WTC11 (cell line): ENCODE data around the gene LIMCH1. TPM values are rescaled to one million over a fixed set of nuclear protein-coding genes. Genes with fewer than 3 reads are reported as not detected.

Experiments used
- ATAC-seq: fragments of 200-7000 bp; cut with Tn5 transposase; 2 replicates; pipeline ENCODE4 v1.10.0; 2021; ENCODE audit warnings: mild to moderate bottlenecking, moderate library complexity
- CTCF ChIA-PET: fragments of 300-600 bp; sonication (Branson Sonifier 250); formaldehyde crosslinking; loops from one replicate; lab custom pipeline; 2021; ENCODE audit warnings: antibody characterized with exemption; lab: Charles Lee
- POLR2A ChIA-PET: fragments of 350-600 bp; sonication (Branson Sonifier 250); formaldehyde crosslinking; loops from one replicate; lab custom pipeline; 2021; ENCODE audit warnings: antibody characterized with exemption; lab: Charles Lee
- DNase-seq: peaks from one replicate; pipeline ENCODE4 v3.0.0; 2021; ENCODE audit warnings: low spot score
- H3K27ac Mint-ChIP-seq: 2 replicates; pipeline ENCODE4 v1.8.0; 2021; ENCODE audit warnings: mixed read lengths
- H3K27me3 Mint-ChIP-seq: 2 replicates; pipeline ENCODE4 v1.8.0; 2021; ENCODE audit warnings: low read depth, mild to moderate bottlenecking, moderate library complexity, mixed read lengths
- H3K36me3 Mint-ChIP-seq: 2 replicates; pipeline ENCODE4 v1.8.0; 2021; ENCODE audit warnings: mixed read lengths
- H3K4me1 Mint-ChIP-seq: 2 replicates; pipeline ENCODE4 v1.8.0; 2022; ENCODE audit warnings: mixed read lengths
- H3K4me3 Mint-ChIP-seq: 2 replicates; pipeline ENCODE4 v1.8.0; 2021; ENCODE audit warnings: mild to moderate bottlenecking, moderate library complexity, mixed read lengths
- H3K9me3 Mint-ChIP-seq: 2 replicates; pipeline ENCODE4 v1.8.0; 2021; ENCODE audit warnings: mixed read lengths
- ATF1 ChIP-seq: sonication (generic); formaldehyde crosslinking; IDR thresholded peaks from 2 replicates; pipeline ENCODE4 v1.8.1; 2023; ENCODE audit warnings: mild to moderate bottlenecking, moderate library complexity, missing genetic modification reagents
- ELF4 ChIP-seq: sonication (generic); formaldehyde crosslinking; IDR thresholded peaks from 2 replicates; pipeline ENCODE4 v1.8.1; 2022; ENCODE audit warnings: low read depth, mild to moderate bottlenecking, moderate library complexity, missing genetic modification reagents
- EMX1 ChIP-seq: fragments of 250-450 bp; sonication (Bioruptor Pico); IDR thresholded peaks from 2 replicates; pipeline ENCODE4 v1.8.0; 2021; ENCODE audit warnings: mild to moderate bottlenecking
- ESRRA ChIP-seq: sonication (generic); formaldehyde crosslinking; IDR thresholded peaks from 2 replicates; pipeline ENCODE4 v1.8.1; 2022; ENCODE audit warnings: mild to moderate bottlenecking, missing genetic modification reagents, borderline replicate concordance
- IRF2 ChIP-seq: sonication (generic); formaldehyde crosslinking; IDR thresholded peaks from 2 replicates; pipeline ENCODE4 v1.8.0; 2022; ENCODE audit warnings: low read depth, missing genetic modification reagents, borderline replicate concordance
- NR3C1 ChIP-seq: sonication (generic); formaldehyde crosslinking; conservative IDR thresholded peaks from 2 replicates; pipeline ENCODE4 v1.8.1; 2023; ENCODE audit warnings: low read depth, mild to moderate bottlenecking, missing genetic modification reagents
- TEAD1 ChIP-seq: sonication (generic); formaldehyde crosslinking; IDR thresholded peaks from 2 replicates; pipeline ENCODE4 v1.8.0; 2022; ENCODE audit warnings: mild to moderate bottlenecking, missing genetic modification reagents
- ZNF423 ChIP-seq: fragments of 250-450 bp; sonication (Bioruptor Pico); IDR thresholded peaks from 2 replicates; pipeline ENCODE4 v2.1.2; 2022; ENCODE audit warnings: mild to moderate bottlenecking, moderate library complexity
- total RNA-seq: library from RNA; stranded (reverse); gene quantifications from 3 replicates; pipeline ENCODE4 v1.2.3, GENCODE V29; 2021
- TF ChIP-seq, protein P1 (sequence below): sonication (generic); formaldehyde crosslinking; conservative IDR thresholded peaks from 2 replicates; pipeline ENCODE4 v1.8.1; 2022; ENCODE audit warnings: mild to moderate bottlenecking, missing genetic modification reagents
- TF ChIP-seq, protein P2 (sequence below): sonication (generic); formaldehyde crosslinking; IDR thresholded peaks from 2 replicates; pipeline ENCODE4 v1.8.0; 2023; ENCODE audit warnings: missing genetic modification reagents, mild to moderate bottlenecking, borderline replicate concordance
- TF ChIP-seq, protein P3 (sequence below): sonication (generic); formaldehyde crosslinking; IDR thresholded peaks from 2 replicates; pipeline ENCODE4 v1.8.0; 2023; ENCODE audit warnings: mild to moderate bottlenecking, missing genetic modification reagents
- TF ChIP-seq, protein P4 (sequence below): sonication (generic); formaldehyde crosslinking; IDR thresholded peaks from 2 replicates; pipeline ENCODE4 v1.8.1; 2023; ENCODE audit warnings: mild to moderate bottlenecking, missing genetic modification reagents, moderate library complexity
- TF ChIP-seq, protein P5 (sequence below): sonication (generic); formaldehyde crosslinking; IDR thresholded peaks from 2 replicates; pipeline ENCODE4 v1.8.1; 2022; ENCODE audit warnings: missing genetic modification reagents, borderline replicate concordance
- TF ChIP-seq, protein P6 (sequence below): sonication (generic); formaldehyde crosslinking; IDR thresholded peaks from 2 replicates; pipeline ENCODE4 v1.8.1; 2023; ENCODE audit warnings: mild to moderate bottlenecking, missing genetic modification reagents
- TF ChIP-seq, protein P7 (sequence below): sonication (generic); formaldehyde crosslinking; IDR thresholded peaks from 2 replicates; pipeline ENCODE4 v1.8.1; 2023; ENCODE audit warnings: mild to moderate bottlenecking, moderate library complexity, missing genetic modification reagents
- TF ChIP-seq, protein P8 (sequence below): sonication (generic); formaldehyde crosslinking; IDR thresholded peaks from 2 replicates; pipeline ENCODE4 v1.8.1; 2023; ENCODE audit warnings: mild to moderate bottlenecking, missing genetic modification reagents, moderate library complexity
- TF ChIP-seq, protein P9 (sequence below): sonication (generic); formaldehyde crosslinking; IDR thresholded peaks from 2 replicates; pipeline ENCODE4 v1.8.1; 2023; ENCODE audit warnings: mild to moderate bottlenecking, missing genetic modification reagents

Gene LIMCH1
- total RNA-seq, 1 experiment from 2014 or later: 0.92 TPM

DNA sequence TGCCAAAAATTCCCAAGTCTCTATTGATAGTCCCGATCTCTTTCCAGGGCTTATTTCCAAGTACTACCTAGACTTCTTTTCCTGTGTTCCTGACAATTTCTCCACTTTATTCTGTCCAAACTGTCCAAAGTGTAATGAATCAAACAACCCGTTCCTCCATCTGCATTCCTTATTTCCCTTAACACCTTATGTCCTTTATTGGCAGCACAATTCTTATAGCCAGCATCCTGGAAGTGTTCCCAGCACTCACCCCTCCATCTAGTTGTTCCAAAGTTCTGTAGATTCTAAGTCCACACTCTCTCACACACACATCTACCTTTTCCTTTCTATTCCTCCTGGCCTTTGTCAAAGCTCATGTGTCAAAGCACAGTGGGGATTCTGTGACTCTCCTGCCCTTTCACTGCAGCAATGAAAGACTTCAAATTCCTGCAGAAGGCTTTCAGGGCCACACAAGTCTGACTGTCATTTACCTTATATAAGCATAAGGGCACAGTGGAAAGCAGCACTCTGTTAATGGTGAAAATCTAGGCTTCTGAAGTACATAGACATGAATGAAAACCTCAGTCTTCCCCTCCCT is 22.1 kb downstream of the LIMCH1 start (continued):
- TF ChIP-seq, protein P1, sequence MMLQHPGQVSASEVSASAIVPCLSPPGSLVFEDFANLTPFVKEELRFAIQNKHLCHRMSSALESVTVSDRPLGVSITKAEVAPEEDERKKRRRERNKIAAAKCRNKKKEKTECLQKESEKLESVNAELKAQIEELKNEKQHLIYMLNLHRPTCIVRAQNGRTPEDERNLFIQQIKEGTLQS (CRISPR knock-in tag): no peak
- TF ChIP-seq, all 79 proteins: peak for 0

DNA sequence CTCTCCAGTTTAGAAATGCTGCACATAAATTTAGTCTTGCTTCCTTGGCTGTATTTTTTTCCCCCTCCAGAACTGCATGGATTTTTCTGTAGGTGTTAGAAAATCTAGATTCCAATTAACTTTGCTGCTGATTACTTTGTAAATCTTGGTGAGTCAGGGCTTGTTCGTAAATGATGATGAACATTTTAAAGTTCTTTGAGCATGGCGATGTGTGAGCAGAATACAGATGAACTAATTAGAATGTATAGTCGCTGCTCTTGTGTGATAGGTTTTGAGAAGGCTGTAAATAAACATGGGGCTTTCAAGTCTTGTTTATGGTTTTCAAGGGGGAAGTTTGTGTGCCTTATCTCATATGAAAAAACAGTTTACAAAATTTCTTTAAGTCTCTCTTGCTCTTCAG is 23.3 kb downstream of the LIMCH1 start:
- peaks cover 4% of the 10 kb centered on the region for H3K27me3 Mint-ChIP-seq
- H3K4me3 Mint-ChIP-seq: no peak overlapping the region
- H3K36me3 Mint-ChIP-seq: no peaks in the 10 kb centered on the region
- H3K27ac Mint-ChIP-seq: no peak overlapping the region
- ChIA-PET CTCF (no interaction called here), POLR2A (no interaction called here)
- ATAC-seq (no peak), DNase-seq (no peak)
- peaks cover 4% of the 10 kb centered on the region for H3K4me1 Mint-ChIP-seq
- H3K9me3 Mint-ChIP-seq: no peaks in the 10 kb centered on the region
- TF ChIP-seq, protein P2, sequence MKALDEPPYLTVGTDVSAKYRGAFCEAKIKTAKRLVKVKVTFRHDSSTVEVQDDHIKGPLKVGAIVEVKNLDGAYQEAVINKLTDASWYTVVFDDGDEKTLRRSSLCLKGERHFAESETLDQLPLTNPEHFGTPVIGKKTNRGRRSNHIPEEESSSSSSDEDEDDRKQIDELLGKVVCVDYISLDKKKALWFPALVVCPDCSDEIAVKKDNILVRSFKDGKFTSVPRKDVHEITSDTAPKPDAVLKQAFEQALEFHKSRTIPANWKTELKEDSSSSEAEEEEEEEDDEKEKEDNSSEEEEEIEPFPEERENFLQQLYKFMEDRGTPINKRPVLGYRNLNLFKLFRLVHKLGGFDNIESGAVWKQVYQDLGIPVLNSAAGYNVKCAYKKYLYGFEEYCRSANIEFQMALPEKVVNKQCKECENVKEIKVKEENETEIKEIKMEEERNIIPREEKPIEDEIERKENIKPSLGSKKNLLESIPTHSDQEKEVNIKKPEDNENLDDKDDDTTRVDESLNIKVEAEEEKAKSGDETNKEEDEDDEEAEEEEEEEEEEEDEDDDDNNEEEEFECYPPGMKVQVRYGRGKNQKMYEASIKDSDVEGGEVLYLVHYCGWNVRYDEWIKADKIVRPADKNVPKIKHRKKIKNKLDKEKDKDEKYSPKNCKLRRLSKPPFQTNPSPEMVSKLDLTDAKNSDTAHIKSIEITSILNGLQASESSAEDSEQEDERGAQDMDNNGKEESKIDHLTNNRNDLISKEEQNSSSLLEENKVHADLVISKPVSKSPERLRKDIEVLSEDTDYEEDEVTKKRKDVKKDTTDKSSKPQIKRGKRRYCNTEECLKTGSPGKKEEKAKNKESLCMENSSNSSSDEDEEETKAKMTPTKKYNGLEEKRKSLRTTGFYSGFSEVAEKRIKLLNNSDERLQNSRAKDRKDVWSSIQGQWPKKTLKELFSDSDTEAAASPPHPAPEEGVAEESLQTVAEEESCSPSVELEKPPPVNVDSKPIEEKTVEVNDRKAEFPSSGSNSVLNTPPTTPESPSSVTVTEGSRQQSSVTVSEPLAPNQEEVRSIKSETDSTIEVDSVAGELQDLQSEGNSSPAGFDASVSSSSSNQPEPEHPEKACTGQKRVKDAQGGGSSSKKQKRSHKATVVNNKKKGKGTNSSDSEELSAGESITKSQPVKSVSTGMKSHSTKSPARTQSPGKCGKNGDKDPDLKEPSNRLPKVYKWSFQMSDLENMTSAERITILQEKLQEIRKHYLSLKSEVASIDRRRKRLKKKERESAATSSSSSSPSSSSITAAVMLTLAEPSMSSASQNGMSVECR: no peak
- TF ChIP-seq, protein P3, sequence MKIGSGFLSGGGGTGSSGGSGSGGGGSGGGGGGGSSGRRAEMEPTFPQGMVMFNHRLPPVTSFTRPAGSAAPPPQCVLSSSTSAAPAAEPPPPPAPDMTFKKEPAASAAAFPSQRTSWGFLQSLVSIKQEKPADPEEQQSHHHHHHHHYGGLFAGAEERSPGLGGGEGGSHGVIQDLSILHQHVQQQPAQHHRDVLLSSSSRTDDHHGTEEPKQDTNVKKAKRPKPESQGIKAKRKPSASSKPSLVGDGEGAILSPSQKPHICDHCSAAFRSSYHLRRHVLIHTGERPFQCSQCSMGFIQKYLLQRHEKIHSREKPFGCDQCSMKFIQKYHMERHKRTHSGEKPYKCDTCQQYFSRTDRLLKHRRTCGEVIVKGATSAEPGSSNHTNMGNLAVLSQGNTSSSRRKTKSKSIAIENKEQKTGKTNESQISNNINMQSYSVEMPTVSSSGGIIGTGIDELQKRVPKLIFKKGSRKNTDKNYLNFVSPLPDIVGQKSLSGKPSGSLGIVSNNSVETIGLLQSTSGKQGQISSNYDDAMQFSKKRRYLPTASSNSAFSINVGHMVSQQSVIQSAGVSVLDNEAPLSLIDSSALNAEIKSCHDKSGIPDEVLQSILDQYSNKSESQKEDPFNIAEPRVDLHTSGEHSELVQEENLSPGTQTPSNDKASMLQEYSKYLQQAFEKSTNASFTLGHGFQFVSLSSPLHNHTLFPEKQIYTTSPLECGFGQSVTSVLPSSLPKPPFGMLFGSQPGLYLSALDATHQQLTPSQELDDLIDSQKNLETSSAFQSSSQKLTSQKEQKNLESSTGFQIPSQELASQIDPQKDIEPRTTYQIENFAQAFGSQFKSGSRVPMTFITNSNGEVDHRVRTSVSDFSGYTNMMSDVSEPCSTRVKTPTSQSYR: no peak
- no peak for TF ChIP-seq ELF4 (CRISPR knock-in tag)
- TF ChIP-seq ATF1 (CRISPR knock-in tag): no peak
- TF ChIP-seq, protein P4, sequence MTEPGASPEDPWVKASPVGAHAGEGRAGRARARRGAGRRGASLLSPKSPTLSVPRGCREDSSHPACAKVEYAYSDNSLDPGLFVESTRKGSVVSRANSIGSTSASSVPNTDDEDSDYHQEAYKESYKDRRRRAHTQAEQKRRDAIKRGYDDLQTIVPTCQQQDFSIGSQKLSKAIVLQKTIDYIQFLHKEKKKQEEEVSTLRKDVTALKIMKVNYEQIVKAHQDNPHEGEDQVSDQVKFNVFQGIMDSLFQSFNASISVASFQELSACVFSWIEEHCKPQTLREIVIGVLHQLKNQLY (CRISPR knock-in tag): no peak
- TF ChIP-seq, protein P5, sequence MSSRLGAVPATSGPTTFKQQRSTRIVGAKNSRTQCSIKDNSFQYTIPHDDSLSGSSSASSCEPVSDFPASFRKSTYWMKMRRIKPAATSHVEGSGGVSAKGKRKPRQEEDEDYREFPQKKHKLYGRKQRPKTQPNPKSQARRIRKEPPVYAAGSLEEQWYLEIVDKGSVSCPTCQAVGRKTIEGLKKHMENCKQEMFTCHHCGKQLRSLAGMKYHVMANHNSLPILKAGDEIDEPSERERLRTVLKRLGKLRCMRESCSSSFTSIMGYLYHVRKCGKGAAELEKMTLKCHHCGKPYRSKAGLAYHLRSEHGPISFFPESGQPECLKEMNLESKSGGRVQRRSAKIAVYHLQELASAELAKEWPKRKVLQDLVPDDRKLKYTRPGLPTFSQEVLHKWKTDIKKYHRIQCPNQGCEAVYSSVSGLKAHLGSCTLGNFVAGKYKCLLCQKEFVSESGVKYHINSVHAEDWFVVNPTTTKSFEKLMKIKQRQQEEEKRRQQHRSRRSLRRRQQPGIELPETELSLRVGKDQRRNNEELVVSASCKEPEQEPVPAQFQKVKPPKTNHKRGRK (CRISPR knock-in tag): no peak
- TF ChIP-seq EMX1: no peak
- no peak for TF ChIP-seq ESRRA (CRISPR knock-in tag)
- TF ChIP-seq IRF2: no peak
- no peak for TF ChIP-seq TEAD1 (CRISPR knock-in tag)
- TF ChIP-seq, protein P6, sequence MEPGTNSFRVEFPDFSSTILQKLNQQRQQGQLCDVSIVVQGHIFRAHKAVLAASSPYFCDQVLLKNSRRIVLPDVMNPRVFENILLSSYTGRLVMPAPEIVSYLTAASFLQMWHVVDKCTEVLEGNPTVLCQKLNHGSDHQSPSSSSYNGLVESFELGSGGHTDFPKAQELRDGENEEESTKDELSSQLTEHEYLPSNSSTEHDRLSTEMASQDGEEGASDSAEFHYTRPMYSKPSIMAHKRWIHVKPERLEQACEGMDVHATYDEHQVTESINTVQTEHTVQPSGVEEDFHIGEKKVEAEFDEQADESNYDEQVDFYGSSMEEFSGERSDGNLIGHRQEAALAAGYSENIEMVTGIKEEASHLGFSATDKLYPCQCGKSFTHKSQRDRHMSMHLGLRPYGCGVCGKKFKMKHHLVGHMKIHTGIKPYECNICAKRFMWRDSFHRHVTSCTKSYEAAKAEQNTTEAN: no peak
- TF ChIP-seq, protein P7, sequence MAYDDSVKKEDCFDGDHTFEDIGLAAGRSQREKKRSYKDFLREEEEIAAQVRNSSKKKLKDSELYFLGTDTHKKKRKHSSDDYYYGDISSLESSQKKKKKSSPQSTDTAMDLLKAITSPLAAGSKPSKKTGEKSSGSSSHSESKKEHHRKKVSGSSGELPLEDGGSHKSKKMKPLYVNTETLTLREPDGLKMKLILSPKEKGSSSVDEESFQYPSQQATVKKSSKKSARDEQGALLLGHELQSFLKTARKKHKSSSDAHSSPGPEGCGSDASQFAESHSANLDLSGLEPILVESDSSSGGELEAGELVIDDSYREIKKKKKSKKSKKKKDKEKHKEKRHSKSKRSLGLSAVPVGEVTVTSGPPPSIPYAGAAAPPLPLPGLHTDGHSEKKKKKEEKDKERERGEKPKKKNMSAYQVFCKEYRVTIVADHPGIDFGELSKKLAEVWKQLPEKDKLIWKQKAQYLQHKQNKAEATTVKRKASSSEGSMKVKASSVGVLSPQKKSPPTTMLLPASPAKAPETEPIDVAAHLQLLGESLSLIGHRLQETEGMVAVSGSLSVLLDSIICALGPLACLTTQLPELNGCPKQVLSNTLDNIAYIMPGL (CRISPR knock-in tag): no peak
- TF ChIP-seq, protein P8, sequence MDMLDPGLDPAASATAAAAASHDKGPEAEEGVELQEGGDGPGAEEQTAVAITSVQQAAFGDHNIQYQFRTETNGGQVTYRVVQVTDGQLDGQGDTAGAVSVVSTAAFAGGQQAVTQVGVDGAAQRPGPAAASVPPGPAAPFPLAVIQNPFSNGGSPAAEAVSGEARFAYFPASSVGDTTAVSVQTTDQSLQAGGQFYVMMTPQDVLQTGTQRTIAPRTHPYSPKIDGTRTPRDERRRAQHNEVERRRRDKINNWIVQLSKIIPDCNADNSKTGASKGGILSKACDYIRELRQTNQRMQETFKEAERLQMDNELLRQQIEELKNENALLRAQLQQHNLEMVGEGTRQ (CRISPR knock-in tag): no peak
- no peak for TF ChIP-seq NR3C1
- TF ChIP-seq ZNF423: no peak
- TF ChIP-seq, protein P9, sequence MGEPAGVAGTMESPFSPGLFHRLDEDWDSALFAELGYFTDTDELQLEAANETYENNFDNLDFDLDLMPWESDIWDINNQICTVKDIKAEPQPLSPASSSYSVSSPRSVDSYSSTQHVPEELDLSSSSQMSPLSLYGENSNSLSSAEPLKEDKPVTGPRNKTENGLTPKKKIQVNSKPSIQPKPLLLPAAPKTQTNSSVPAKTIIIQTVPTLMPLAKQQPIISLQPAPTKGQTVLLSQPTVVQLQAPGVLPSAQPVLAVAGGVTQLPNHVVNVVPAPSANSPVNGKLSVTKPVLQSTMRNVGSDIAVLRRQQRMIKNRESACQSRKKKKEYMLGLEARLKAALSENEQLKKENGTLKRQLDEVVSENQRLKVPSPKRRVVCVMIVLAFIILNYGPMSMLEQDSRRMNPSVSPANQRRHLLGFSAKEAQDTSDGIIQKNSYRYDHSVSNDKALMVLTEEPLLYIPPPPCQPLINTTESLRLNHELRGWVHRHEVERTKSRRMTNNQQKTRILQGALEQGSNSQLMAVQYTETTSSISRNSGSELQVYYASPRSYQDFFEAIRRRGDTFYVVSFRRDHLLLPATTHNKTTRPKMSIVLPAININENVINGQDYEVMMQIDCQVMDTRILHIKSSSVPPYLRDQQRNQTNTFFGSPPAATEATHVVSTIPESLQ (CRISPR knock-in tag): no peak
